Activated naive CD4-positive, alpha-beta T cell treated with anti-CD3 and anti-CD28 coated beads, Interleukin-2, amount 10 ng/mL, durations not matched to agents 5 hours and 36 hours (primary cell): Measurements from ENCODE around the gene ZNF619. TPM values are rescaled to one million over a fixed set of nuclear protein-coding genes. Genes with fewer than 3 reads are reported as not detected.

Source experiments
- total RNA-seq, 2 experiments: library from RNA; stranded (reverse); gene quantifications; one replicate each; pipeline ENCODE4 v1.2.3, GENCODE V29; 2021

Gene ZNF619
- total RNA-seq = 1 to 10 TPM; 9.2 to 9.3 TPM

GRCh38 chr3:40476478-40477470 is at the start of gene ZNF619:
TSS of gene ZNF619 (plus strand) at chr3:40477122. CDS start at chr3:40477980, 858 bp downstream.

GRCh38 chr3:40456940-40457823 is 19.7 kb upstream of the ZNF619 start, which contains the start of gene RPL14:
TSS of gene RPL14 (plus strand) at chr3:40457339. CDS start at chr3:40457472, 133 bp downstream.

GRCh38 chr3:40505599-40506462 is 28.9 kb downstream of the ZNF619 start, which contains the start of gene ZNF620:
TSS of gene ZNF620 (plus strand) at chr3:40506039. CDS start at chr3:40506353, 314 bp downstream.

GRCh38 chr3:40524568-40525285 is 47.8 kb downstream of the ZNF619 start, which contains the start of gene ZNF621:
TSS of gene ZNF621 (plus strand) at chr3:40524960. CDS start at chr3:40525841, 881 bp downstream.

Other genes with a start within 250 kb of the ZNF619 start
- gene EIF1B, start 167.4 kb upstream of the ZNF619 start, total RNA-seq = 10 to 100 TPM; 33.7 to 35.2 TPM
- not detected for gene ENTPD3, start 89.9 kb upstream of the ZNF619 start, total RNA-seq
- 1,000 to 10,000 TPM; 2,933 to 3,041 TPM for gene RPL14, start 19.8 kb upstream of the ZNF619 start, total RNA-seq
- gene ZNF620, start 28.9 kb downstream of the ZNF619 start, total RNA-seq = 1 to 10 TPM; 3.4 to 3.7 TPM
- 10 to 100 TPM; 22.8 to 24.5 TPM for gene ZNF621, start 47.8 kb downstream of the ZNF619 start, total RNA-seq